CD8-positive, alpha-beta memory T cell (primary cell): ENCODE measurements around the gene CELF2. TPM values are rescaled to one million over a fixed set of nuclear protein-coding genes. Genes with fewer than 3 reads are reported as not detected.

Source experiments
- CTCF ChIA-PET: fragments of 350-600 bp; sonication (Branson Sonifier 250); formaldehyde crosslinking; loops from one replicate; lab custom pipeline; 2021; ENCODE audit warnings: antibody characterized with exemption; lab: Charles Lee
- POLR2A ChIA-PET: fragments of 350-600 bp; sonication (Branson Sonifier 250); formaldehyde crosslinking; loops from one replicate; lab custom pipeline; 2021; ENCODE audit warnings: antibody characterized with exemption; lab: Charles Lee
- DNase-seq, 5 donors: peaks; one replicate each; pipeline versions ENCODE4 v3.0.0 to v3.0.0-alpha.2; 2020 to 2022; ENCODE audit warnings: mixed read lengths in 1 of 5
- H3K27ac ChIP-seq: one replicate; pipeline ENCODE4 v1.7.0; 2013; ENCODE audit warnings: low read depth, mild to moderate bottlenecking, low read length, moderate library complexity
- H3K27me3 ChIP-seq: 2 replicates; pipeline ENCODE4 v1.7.0; 2013; ENCODE audit warnings: low read length, mild to moderate bottlenecking; ENCODE audit not compliant: insufficient read depth, poor library complexity, severe bottlenecking
- H3K36me3 ChIP-seq: 2 replicates; pipeline ENCODE4 v1.7.0; 2013; ENCODE audit warnings: mild to moderate bottlenecking, low read length, moderate library complexity; ENCODE audit not compliant: insufficient read depth
- H3K4me1 ChIP-seq: 2 replicates; pipeline ENCODE4 v1.7.0; 2013; ENCODE audit warnings: mild to moderate bottlenecking, low read length, moderate library complexity; ENCODE audit not compliant: insufficient read depth
- H3K4me3 ChIP-seq: 2 replicates; pipeline ENCODE4 v1.7.0; 2013; ENCODE audit warnings: mild to moderate bottlenecking, low read length
- H3K9me3 ChIP-seq: 2 replicates; pipeline ENCODE4 v1.7.0; 2013; ENCODE audit warnings: mild to moderate bottlenecking, low read length
- H3K27ac Mint-ChIP-seq, 8 donors: one replicate each; pipeline ENCODE4 v1.8.0; 2020 to 2021; ENCODE audit warnings: mixed read lengths in 8 of 8, mild to moderate bottlenecking in 6 of 8, inconsistent platforms in 3 of 8, moderate library complexity in 3 of 8
- H3K27me3 Mint-ChIP-seq, 2 donors: one replicate each; pipeline ENCODE4 v1.8.0; 2020 to 2021; ENCODE audit warnings: mixed read lengths in 2 of 2, mild to moderate bottlenecking in 1 of 2, moderate library complexity in 1 of 2
- H3K36me3 Mint-ChIP-seq, 3 donors: one replicate each; pipeline ENCODE4 v1.8.0; 2020 to 2021; ENCODE audit warnings: mixed read lengths in 3 of 3, inconsistent platforms in 1 of 3, mild to moderate bottlenecking in 1 of 3
- H3K4me1 Mint-ChIP-seq, 3 donors: one replicate each; pipeline ENCODE4 v1.8.0; 2020 to 2021; ENCODE audit warnings: mixed read lengths in 3 of 3, inconsistent platforms in 1 of 3, mild to moderate bottlenecking in 1 of 3
- H3K4me3 Mint-ChIP-seq, 7 donors: one replicate each; pipeline ENCODE4 v1.8.0; 2020 to 2021; ENCODE audit warnings: mixed read lengths in 7 of 7, mild to moderate bottlenecking in 6 of 7, moderate library complexity in 4 of 7, inconsistent platforms in 2 of 7
- H3K9me3 Mint-ChIP-seq, 5 donors: one replicate each; pipeline ENCODE4 v1.8.0; 2020 to 2022; ENCODE audit warnings: mixed read lengths in 5 of 5, mild to moderate bottlenecking in 3 of 5, moderate library complexity in 2 of 5, inconsistent platforms in 1 of 5
- polyA plus RNA-seq: library from polyadenylated mRNA; unstranded; fragments of 300-500 nt; fragmentation: Illumina TruSeq; gene quantifications from one replicate; pipeline ENCODE4 v1.2.3, GENCODE V29; 2021
- total RNA-seq, 2 experiments: library from RNA; stranded (reverse); gene quantifications; one replicate each; pipeline ENCODE4 v1.2.3, GENCODE V29; 2021

CELF2 gene
- total and polyA plus RNA-seq, 3 experiments from 2014 or later: 154 to 166 (median 155) TPM

DNA sequence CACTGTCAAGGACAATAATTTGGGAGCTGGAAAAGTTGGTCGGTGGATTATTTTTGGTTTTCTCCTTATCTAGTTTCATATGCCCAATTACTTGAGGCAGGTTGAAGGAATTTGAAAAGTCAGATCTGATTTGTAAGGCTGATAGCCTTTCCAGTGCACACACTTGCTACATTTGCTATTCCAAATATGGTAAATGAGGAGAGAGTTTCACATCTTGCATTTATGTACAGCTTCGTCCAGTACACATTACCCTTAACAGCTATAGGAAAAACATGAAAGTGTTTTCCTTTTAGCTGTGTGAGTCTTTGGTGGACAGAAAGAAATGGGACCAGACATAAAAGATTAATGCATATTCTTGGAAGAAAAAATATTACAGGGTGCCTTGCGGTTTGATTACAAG, 201.8 kb downstream of the CELF2 start:
- Mint-ChIP-seq H3K36me3 (peaks cover 4 to 97% (median 27%) of the 10 kb centered on the region in 3 donors), H3K4me3 (peak overlapping the region in 3 of 7 donors; percentile 28 to 42 (median 30)), H3K27ac (peak overlapping the region in 6 of 8 donors; percentile 11 to 94 (median 83)), H3K9me3 (no peaks in the 10 kb centered on the region), H3K27me3 (no peaks in the 10 kb centered on the region), H3K4me1 (peaks cover 86 to 100% (median 100%) of the 10 kb centered on the region in 3 donors)
- no peak for DNase-seq
- Histone ChIP-seq H3K27me3 (no peaks in the 10 kb centered on the region), H3K4me3 (no peak overlapping the region), H3K9me3 (no peaks in the 10 kb centered on the region), H3K4me1 (peaks cover 72% of the 10 kb centered on the region), H3K27ac (no peak overlapping the region), H3K36me3 (peaks cover 35% of the 10 kb centered on the region)
- CTCF ChIA-PET: interaction anchor here (1.1 kb wide), 1 partner anchor 11 kb away, joined by 3 read pairs; no protein-coding TSS in a partner anchor
- POLR2A ChIA-PET: no interaction called here

DNA sequence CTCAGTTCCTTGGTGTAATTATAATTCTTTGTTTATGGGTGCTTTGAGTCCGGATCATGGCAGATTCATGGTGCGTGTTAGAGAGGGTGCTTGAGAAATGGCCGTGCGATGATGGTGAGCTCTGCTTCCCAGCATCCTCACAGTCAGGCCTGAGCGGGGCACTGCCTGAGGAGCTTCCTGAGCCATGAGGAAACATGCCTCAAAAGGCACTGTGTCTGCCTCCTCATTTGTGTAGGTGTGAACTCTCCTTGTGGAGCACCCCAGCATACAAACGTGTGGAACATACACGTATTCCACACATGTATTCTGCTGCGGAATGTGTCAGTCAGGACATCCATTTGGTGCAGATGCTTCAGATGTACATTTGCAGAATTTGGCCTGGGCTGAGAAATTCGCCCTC, 205.4 kb downstream of the CELF2 start:
- no peaks in the 10 kb centered on the region for H3K9me3 ChIP-seq
- no peaks in the 10 kb centered on the region for H3K9me3 Mint-ChIP-seq
- CTCF ChIA-PET: interaction anchor here (1.1 kb wide), 1 partner anchor 60 kb away, joined by 3 read pairs; no protein-coding TSS in a partner anchor
- H3K27ac Mint-ChIP-seq: peak overlapping the region; percentile 61 to 98 (median 78)
- H3K27me3 ChIP-seq: no peaks in the 10 kb centered on the region
- H3K4me1 Mint-ChIP-seq: peaks cover 87 to 100% (median 100%) of the 10 kb centered on the region in 3 donors
- H3K27me3 Mint-ChIP-seq: no peaks in the 10 kb centered on the region
- peaks cover 77% of the 10 kb centered on the region for H3K4me1 ChIP-seq
- POLR2A ChIA-PET: no interaction called here
- H3K4me3 ChIP-seq: no peak overlapping the region
- DNase-seq: no peak
- H3K27ac ChIP-seq: no peak overlapping the region
- peak overlapping the region in 1 of 7 donors; percentile 54 for H3K4me3 Mint-ChIP-seq
- peaks cover 41% of the 10 kb centered on the region for H3K36me3 ChIP-seq
- H3K36me3 Mint-ChIP-seq: peaks cover 18 to 91% (median 24%) of the 10 kb centered on the region in 3 donors

DNA sequence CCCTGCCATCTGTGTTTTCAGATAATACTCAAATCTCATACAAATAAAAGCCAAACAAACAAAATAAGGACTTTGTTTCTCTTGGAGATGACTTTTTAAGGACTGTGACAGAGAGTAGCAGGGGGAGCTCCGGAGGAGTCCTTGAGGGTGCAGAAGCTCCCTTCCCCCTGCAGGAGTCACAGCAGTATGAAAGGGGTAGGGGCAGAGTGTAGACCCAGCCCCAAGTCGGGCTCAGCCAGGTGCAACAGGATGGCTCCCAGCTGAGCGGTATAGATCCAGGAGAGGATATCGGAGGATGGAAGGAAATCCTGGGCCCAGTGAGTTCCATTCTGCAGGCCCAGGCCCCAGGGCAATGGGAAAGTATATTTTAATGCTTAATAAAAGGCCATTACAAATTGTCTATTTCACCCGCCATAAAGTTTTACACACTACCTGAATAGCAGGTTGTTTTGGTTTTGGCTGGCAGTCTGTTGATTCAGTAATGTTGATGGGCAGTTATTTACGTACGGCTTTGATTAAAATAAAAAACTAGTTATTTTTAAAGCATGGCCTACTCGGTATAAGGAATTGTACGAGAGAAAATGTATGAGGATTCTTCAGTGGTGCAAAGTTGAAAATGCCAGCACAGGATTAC, 206.0 kb downstream of the CELF2 start:
- no peaks in the 10 kb centered on the region for H3K27me3 Mint-ChIP-seq
- H3K27ac Mint-ChIP-seq: peak overlapping the region; percentile 51 to 98 (median 96)
- ChIA-PET POLR2A (no interaction called here), CTCF (interaction anchor here (1.1 kb wide), 1 partner anchor 60 kb away, joined by 3 read pairs; no protein-coding TSS in a partner anchor)
- Histone ChIP-seq H3K27ac (no peak overlapping the region), H3K9me3 (no peaks in the 10 kb centered on the region), H3K4me1 (peaks cover 77% of the 10 kb centered on the region), H3K4me3 (no peak overlapping the region), H3K36me3 (peaks cover 39% of the 10 kb centered on the region), H3K27me3 (no peaks in the 10 kb centered on the region)
- H3K4me1 Mint-ChIP-seq: peaks cover 89 to 100% (median 100%) of the 10 kb centered on the region in 3 donors
- H3K36me3 Mint-ChIP-seq: peaks cover 18 to 92% (median 22%) of the 10 kb centered on the region in 3 donors
- peak overlapping the region in 2 of 7 donors; percentile 54 to 71 for H3K4me3 Mint-ChIP-seq
- H3K9me3 Mint-ChIP-seq: no peaks in the 10 kb centered on the region
- DNase-seq: no peak

DNA sequence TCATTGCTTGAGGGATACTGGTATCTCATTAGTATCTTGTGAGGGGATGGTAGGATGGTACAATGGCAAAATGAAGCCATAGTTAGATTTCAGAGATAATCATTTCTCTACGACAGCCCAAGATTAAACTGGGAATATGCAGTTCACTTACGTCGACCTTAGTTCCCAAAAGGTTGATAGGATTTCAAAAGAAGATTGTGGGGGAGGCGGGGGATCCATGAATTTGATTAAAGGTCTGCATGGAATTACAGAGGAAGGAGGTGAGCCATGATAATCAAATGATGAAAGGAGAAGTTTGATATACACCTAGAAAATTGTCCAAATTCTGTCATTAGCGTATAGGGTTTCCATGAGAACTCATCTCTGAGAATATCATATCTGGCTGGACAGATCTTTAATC, 206.6 kb downstream of the CELF2 start:
- Histone ChIP-seq H3K27ac (no peak overlapping the region), H3K36me3 (peaks cover 39% of the 10 kb centered on the region), H3K4me1 (peaks cover 81% of the 10 kb centered on the region), H3K4me3 (no peak overlapping the region), H3K9me3 (no peaks in the 10 kb centered on the region), H3K27me3 (no peaks in the 10 kb centered on the region)
- Mint-ChIP-seq H3K9me3 (no peaks in the 10 kb centered on the region), H3K4me1 (peaks cover 92 to 100% (median 100%) of the 10 kb centered on the region in 3 donors), H3K27ac (peak overlapping the region; percentile 16 to 98 (median 97)), H3K36me3 (peaks cover 18 to 92% (median 24%) of the 10 kb centered on the region in 3 donors), H3K27me3 (no peaks in the 10 kb centered on the region), H3K4me3 (peak overlapping the region in 5 of 7 donors; percentile 40 to 81 (median 77))
- CTCF ChIA-PET: no interaction called here
- DNase-seq: no peak
- POLR2A ChIA-PET: no interaction called here

DNA sequence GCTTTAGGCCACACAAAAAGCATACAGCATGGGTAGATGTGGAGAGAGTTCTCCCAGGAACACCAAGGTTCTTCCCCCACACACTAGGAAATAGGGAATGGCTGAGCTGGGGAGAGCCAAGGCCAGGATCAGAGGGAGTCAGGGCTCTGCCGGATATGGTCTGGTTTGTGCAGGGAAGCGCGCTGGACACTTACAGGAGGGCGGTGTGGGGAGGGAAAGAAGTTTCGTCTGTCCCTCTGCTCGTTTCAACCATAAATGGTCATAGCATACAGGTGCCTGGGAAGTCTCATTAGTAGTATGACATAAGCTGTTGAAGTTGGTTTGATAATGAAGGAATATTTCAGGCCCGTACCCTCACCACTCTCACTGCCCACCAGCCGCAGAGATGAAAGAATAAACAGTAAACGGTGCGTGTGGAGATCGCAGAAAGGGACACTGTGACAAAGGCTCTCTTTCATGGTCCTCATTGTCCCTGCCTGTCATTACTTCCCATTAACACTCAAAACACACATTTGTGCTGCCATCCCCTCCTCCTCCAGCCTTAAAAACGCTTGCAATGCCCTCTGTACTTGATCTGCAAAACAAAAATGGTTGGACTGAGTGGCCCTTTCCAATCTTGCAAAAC, 207.2 kb downstream of the CELF2 start:
- peaks cover 87% of the 10 kb centered on the region for H3K4me1 ChIP-seq
- H3K36me3 ChIP-seq: peaks cover 35% of the 10 kb centered on the region
- Mint-ChIP-seq H3K27me3 (no peaks in the 10 kb centered on the region), H3K4me3 (peak overlapping the region; percentile 12 to 81 (median 51)), H3K4me1 (peaks cover 93 to 100% (median 100%) of the 10 kb centered on the region in 3 donors), H3K27ac (peak overlapping the region; percentile 95 to 98 (median 97)), H3K9me3 (no peaks in the 10 kb centered on the region), H3K36me3 (peaks cover 20 to 92% (median 23%) of the 10 kb centered on the region in 3 donors)
- no peak for DNase-seq
- POLR2A ChIA-PET: interaction anchor here (1.2 kb wide), 1 partner anchor 59 kb away, joined by 3 read pairs; no protein-coding TSS in a partner anchor
- CTCF ChIA-PET: interaction anchor here (2.7 kb wide), 1 partner anchor 11 kb away, joined by 9 read pairs; no protein-coding TSS in a partner anchor
- no peaks in the 10 kb centered on the region for H3K27me3 ChIP-seq
- H3K27ac ChIP-seq: no peak overlapping the region
- no peak overlapping the region for H3K4me3 ChIP-seq
- H3K9me3 ChIP-seq: no peaks in the 10 kb centered on the region

DNA sequence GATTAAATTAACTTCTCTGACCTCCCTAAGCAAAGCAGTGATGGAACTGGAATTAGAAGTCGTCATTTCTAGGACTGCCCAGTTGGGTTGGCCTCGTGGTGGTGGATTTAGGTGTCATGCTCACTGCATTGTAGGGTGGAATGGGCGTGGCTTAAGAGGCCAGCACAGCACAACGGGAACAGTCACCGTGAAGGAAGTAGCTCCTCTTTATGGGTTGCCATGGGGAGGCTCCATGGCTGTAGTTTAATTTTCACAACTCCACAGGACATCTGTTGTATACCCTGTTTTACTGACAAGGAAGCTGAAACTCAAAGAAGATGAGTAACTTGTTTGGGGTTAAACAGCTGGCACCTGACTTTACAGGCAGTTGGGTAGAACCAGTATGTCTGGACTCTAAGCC, 208.3 kb downstream of the CELF2 start:
- no peaks in the 10 kb centered on the region for H3K27me3 Mint-ChIP-seq
- H3K9me3 Mint-ChIP-seq: no peaks in the 10 kb centered on the region
- ChIA-PET CTCF (interaction anchor here (0.9 to 2.7 kb wide), 8 partner anchors 10 to 113 kb away, joined by 3 to 9 read pairs (median 3); no protein-coding TSS in a partner anchor), POLR2A (interaction anchor here (0.6 to 2.4 kb wide), 9 partner anchors 10 to 139 kb away, joined by 3 to 11 read pairs (median 4); no protein-coding TSS in a partner anchor)
- peaks cover 94 to 100% (median 100%) of the 10 kb centered on the region in 3 donors for H3K4me1 Mint-ChIP-seq
- Histone ChIP-seq H3K36me3 (peaks cover 36% of the 10 kb centered on the region), H3K9me3 (no peaks in the 10 kb centered on the region), H3K4me3 (peak overlapping the region; percentile 38), H3K4me1 (peaks cover 90% of the 10 kb centered on the region), H3K27me3 (no peaks in the 10 kb centered on the region), H3K27ac (peak overlapping the region; percentile 51)
- H3K36me3 Mint-ChIP-seq: peaks cover 18 to 92% (median 21%) of the 10 kb centered on the region in 3 donors
- peak; percentile 34 to 77 (median 55) for DNase-seq
- H3K27ac Mint-ChIP-seq: peak overlapping the region; percentile 95 to 98 (median 97)
- H3K4me3 Mint-ChIP-seq: peak overlapping the region; percentile 44 to 89 (median 81)

DNA sequence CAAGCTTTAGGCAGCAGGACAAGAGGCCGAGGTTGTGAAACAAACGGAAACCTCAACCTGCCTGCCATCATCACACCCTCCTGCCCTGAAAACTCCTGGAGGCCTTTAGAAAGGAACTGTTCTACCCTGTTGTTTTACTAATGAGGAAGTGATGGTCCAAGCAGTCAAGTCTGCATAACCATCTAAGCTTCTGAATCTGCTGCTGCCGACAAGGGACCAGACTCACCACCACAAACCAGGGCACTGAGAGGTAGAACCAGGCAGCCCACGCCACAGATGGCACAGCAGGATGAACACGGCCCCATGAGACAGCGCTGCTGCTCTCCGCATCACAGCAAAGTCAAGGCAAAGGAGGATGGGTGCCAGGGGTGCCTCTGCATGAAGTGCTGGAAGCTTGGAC, 209.4 kb downstream of the CELF2 start:
- DNase-seq: peak in 1 of 5 donors; percentile 38
- H3K4me3 ChIP-seq: peak overlapping the region; percentile 10
- H3K27me3 Mint-ChIP-seq: no peaks in the 10 kb centered on the region
- peaks cover 19 to 88% (median 25%) of the 10 kb centered on the region in 3 donors for H3K36me3 Mint-ChIP-seq
- H3K27me3 ChIP-seq: no peaks in the 10 kb centered on the region
- ChIA-PET POLR2A (interaction anchor here (0.8 to 2.4 kb wide), 6 partner anchors 9 to 81 kb away, joined by 3 to 11 read pairs (median 5); no protein-coding TSS in a partner anchor), CTCF (interaction anchor here (1.0 to 2.7 kb wide), 4 partner anchors 9 to 114 kb away, joined by 3 to 9 read pairs (median 4); no protein-coding TSS in a partner anchor)
- peaks cover 91% of the 10 kb centered on the region for H3K4me1 ChIP-seq
- peak overlapping the region; percentile 44 to 89 (median 81) for H3K4me3 Mint-ChIP-seq
- peak overlapping the region; percentile 92 to 98 (median 97) for H3K27ac Mint-ChIP-seq
- peaks cover 92 to 100% (median 99%) of the 10 kb centered on the region in 3 donors for H3K4me1 Mint-ChIP-seq
- H3K9me3 ChIP-seq: no peaks in the 10 kb centered on the region
- peaks cover 34% of the 10 kb centered on the region for H3K36me3 ChIP-seq
- peak overlapping the region; percentile 51 for H3K27ac ChIP-seq
- H3K9me3 Mint-ChIP-seq: no peaks in the 10 kb centered on the region
